ENCODE results near the gene GOLGB1. TPM values are rescaled to one million over a fixed set of nuclear protein-coding genes. Genes with fewer than 3 reads are reported as not detected.
A peak's percentile ranks its signal among the peaks of the same experiment; 100 is the strongest.
"Not testable (repeated sequence)": the region's sequence is repeated elsewhere in the genome, so short reads cannot be mapped to it uniquely, and the experiment has no call there.

The GOLGB1 gene
- polyA plus RNA-seq = 10 to 100 TPM; 11.3 to 11.7 TPM

GRCh38 chr3:121749276-121750086 lies at the start of gene GOLGB1:
TSS of gene GOLGB1 (minus strand) at chr3:121749741. CDS start at chr3:121730971, 18,770 bp downstream.
- peak within 1 kb of the TSS; percentile 89 to 92 for H3K4me3 ChIP-seq (ENCODE audit: low read depth in 1 of 2, low read length in 2 of 2)
- 0% methylated on average over 46 to 51 of the region's 51 CpGs for WGBS, 2 donors
- no peaks in the 10 kb centered on the region for H3K27me3 ChIP-seq (ENCODE audit: control insufficient read depth in 1 of 2, insufficient read depth in 2 of 2, low read length in 2 of 2)
- H3K36me3 ChIP-seq (ENCODE audit: control insufficient read depth in 2 of 2, insufficient read depth in 2 of 2, low read length in 1 of 2) = no peaks in the 10 kb centered on the region
- no peaks in the 10 kb centered on the region for H3K4me1 ChIP-seq (ENCODE audit: control insufficient read depth in 2 of 2, insufficient read depth in 2 of 2, low read length in 1 of 2)
- H3K27ac ChIP-seq (ENCODE audit: low read depth in 2 of 2, low read length in 1 of 2) = peak within 1 kb of the TSS; percentile 96 to 98
- H3K9me3 ChIP-seq (ENCODE audit: control insufficient read depth in 2 of 2, insufficient read depth in 1 of 2, low read depth in 1 of 2, low read length in 1 of 2) = no peaks in the 10 kb centered on the region

- no peaks in the 10 kb centered on the region for H3K36me3 ChIP-seq (ENCODE audit: control insufficient read depth in 2 of 2, insufficient read depth in 2 of 2, low read length in 1 of 2)
- H3K4me1 ChIP-seq (ENCODE audit: control insufficient read depth in 2 of 2, insufficient read depth in 2 of 2, low read length in 1 of 2) = no peaks in the 10 kb centered on the region
- no peak overlapping the region for H3K27ac ChIP-seq (ENCODE audit: low read depth in 2 of 2, low read length in 1 of 2)
- H3K9me3 ChIP-seq (ENCODE audit: control insufficient read depth in 2 of 2, insufficient read depth in 1 of 2, low read depth in 1 of 2, low read length in 1 of 2) = no peaks in the 10 kb centered on the region
- 37 to 51% methylated on average over 1 of the region's 1 CpG for WGBS, 2 donors
- no peak overlapping the region for H3K4me3 ChIP-seq (ENCODE audit: low read depth in 1 of 2, low read length in 2 of 2)
- no peaks in the 10 kb centered on the region for H3K27me3 ChIP-seq (ENCODE audit: control insufficient read depth in 1 of 2, insufficient read depth in 2 of 2, low read length in 2 of 2)
Measured at GRCh38 chr3:121796970-121797369, 47.4 kb upstream of the GOLGB1 start.

- Histone ChIP-seq H3K4me3 (ENCODE audit: low read depth in 1 of 2, low read length in 2 of 2) (no peak overlapping the region), H3K27ac (ENCODE audit: low read depth in 2 of 2, low read length in 1 of 2) (no peak overlapping the region), H3K9me3 (ENCODE audit: control insufficient read depth in 2 of 2, insufficient read depth in 1 of 2, low read depth in 1 of 2, low read length in 1 of 2) (no peaks in the 10 kb centered on the region), H3K36me3 (ENCODE audit: control insufficient read depth in 2 of 2, insufficient read depth in 2 of 2, low read length in 1 of 2) (no peaks in the 10 kb centered on the region), H3K4me1 (ENCODE audit: control insufficient read depth in 2 of 2, insufficient read depth in 2 of 2, low read length in 1 of 2) (no peaks in the 10 kb centered on the region), H3K27me3 (ENCODE audit: control insufficient read depth in 1 of 2, insufficient read depth in 2 of 2, low read length in 2 of 2) (no peaks in the 10 kb centered on the region)
- WGBS, 2 donors = 87 to 91% methylated on average over 2 of the region's 2 CpGs
Measured at GRCh38 chr3:121794264-121794983, 44.9 kb upstream of the GOLGB1 start.

GRCh38 chr3:121793078-121793477 lies 43.5 kb upstream of the GOLGB1 start:
- 94 to 97% methylated on average over 3 of the region's 3 CpGs for WGBS, 2 donors
- H3K36me3 ChIP-seq (ENCODE audit: control insufficient read depth in 2 of 2, insufficient read depth in 2 of 2, low read length in 1 of 2) = peaks cover 0 to 2% of the 10 kb centered on the region in 2 donors
- H3K27me3 ChIP-seq (ENCODE audit: control insufficient read depth in 1 of 2, insufficient read depth in 2 of 2, low read length in 2 of 2) = no peaks in the 10 kb centered on the region
- no peak overlapping the region for H3K4me3 ChIP-seq (ENCODE audit: low read depth in 1 of 2, low read length in 2 of 2)
- H3K9me3 ChIP-seq (ENCODE audit: control insufficient read depth in 2 of 2, insufficient read depth in 1 of 2, low read depth in 1 of 2, low read length in 1 of 2) = no peaks in the 10 kb centered on the region
- H3K4me1 ChIP-seq (ENCODE audit: control insufficient read depth in 2 of 2, insufficient read depth in 2 of 2, low read length in 1 of 2) = no peaks in the 10 kb centered on the region
- H3K27ac ChIP-seq (ENCODE audit: low read depth in 2 of 2, low read length in 1 of 2) = no peak overlapping the region

GRCh38 chr3:121786485-121786884 lies 36.9 kb upstream of the GOLGB1 start:
- no peak overlapping the region for H3K4me3 ChIP-seq (ENCODE audit: low read depth in 1 of 2, low read length in 2 of 2)
- H3K27ac ChIP-seq (ENCODE audit: low read depth in 2 of 2, low read length in 1 of 2) = no peak overlapping the region
- H3K9me3 ChIP-seq (ENCODE audit: control insufficient read depth in 2 of 2, insufficient read depth in 1 of 2, low read depth in 1 of 2, low read length in 1 of 2) = no peaks in the 10 kb centered on the region
- no peaks in the 10 kb centered on the region for H3K4me1 ChIP-seq (ENCODE audit: control insufficient read depth in 2 of 2, insufficient read depth in 2 of 2, low read length in 1 of 2)
- H3K36me3 ChIP-seq (ENCODE audit: control insufficient read depth in 2 of 2, insufficient read depth in 2 of 2, low read length in 1 of 2) = peaks cover 2 to 6% of the 10 kb centered on the region in 2 donors
- 89 to 91% methylated on average over 2 of the region's 2 CpGs for WGBS, 2 donors
- no peaks in the 10 kb centered on the region for H3K27me3 ChIP-seq (ENCODE audit: control insufficient read depth in 1 of 2, insufficient read depth in 2 of 2, low read length in 2 of 2)

- 84 to 89% methylated on average over 8 of the region's 8 CpGs for WGBS, 2 donors
- not testable (repeated sequence) for H3K27me3 ChIP-seq (ENCODE audit: control insufficient read depth in 1 of 2, insufficient read depth in 2 of 2, low read length in 2 of 2); H3K9me3 ChIP-seq (ENCODE audit: control insufficient read depth in 2 of 2, insufficient read depth in 1 of 2, low read depth in 1 of 2, low read length in 1 of 2); H3K4me1 ChIP-seq (ENCODE audit: control insufficient read depth in 2 of 2, insufficient read depth in 2 of 2, low read length in 1 of 2); H3K27ac ChIP-seq (ENCODE audit: low read depth in 2 of 2, low read length in 1 of 2); H3K4me3 ChIP-seq (ENCODE audit: low read depth in 1 of 2, low read length in 2 of 2); H3K36me3 ChIP-seq (ENCODE audit: control insufficient read depth in 2 of 2, insufficient read depth in 2 of 2, low read length in 1 of 2)
Measured at GRCh38 chr3:121782784-121783183, 33.2 kb upstream of the GOLGB1 start.

- Histone ChIP-seq H3K27me3 (ENCODE audit: control insufficient read depth in 1 of 2, insufficient read depth in 2 of 2, low read length in 2 of 2) (no peaks in the 10 kb centered on the region), H3K4me1 (ENCODE audit: control insufficient read depth in 2 of 2, insufficient read depth in 2 of 2, low read length in 1 of 2) (no peaks in the 10 kb centered on the region), H3K27ac (ENCODE audit: low read depth in 2 of 2, low read length in 1 of 2) (no peak overlapping the region), H3K9me3 (ENCODE audit: control insufficient read depth in 2 of 2, insufficient read depth in 1 of 2, low read depth in 1 of 2, low read length in 1 of 2) (no peaks in the 10 kb centered on the region), H3K36me3 (ENCODE audit: control insufficient read depth in 2 of 2, insufficient read depth in 2 of 2, low read length in 1 of 2) (peaks cover 4 to 5% of the 10 kb centered on the region in 2 donors), H3K4me3 (ENCODE audit: low read depth in 1 of 2, low read length in 2 of 2) (no peak overlapping the region)
- WGBS, 2 donors = 95 to 96% methylated on average over 7 of the region's 7 CpGs
Measured at GRCh38 chr3:121781611-121782010, 32.1 kb upstream of the GOLGB1 start.

GRCh38 chr3:121775095-121775494 lies 25.6 kb upstream of the GOLGB1 start:
- H3K27ac ChIP-seq (ENCODE audit: low read depth in 2 of 2, low read length in 1 of 2); H3K4me1 ChIP-seq (ENCODE audit: control insufficient read depth in 2 of 2, insufficient read depth in 2 of 2, low read length in 1 of 2); H3K27me3 ChIP-seq (ENCODE audit: control insufficient read depth in 1 of 2, insufficient read depth in 2 of 2, low read length in 2 of 2); H3K9me3 ChIP-seq (ENCODE audit: control insufficient read depth in 2 of 2, insufficient read depth in 1 of 2, low read depth in 1 of 2, low read length in 1 of 2); H3K4me3 ChIP-seq (ENCODE audit: low read depth in 1 of 2, low read length in 2 of 2); H3K36me3 ChIP-seq (ENCODE audit: control insufficient read depth in 2 of 2, insufficient read depth in 2 of 2, low read length in 1 of 2): not testable (repeated sequence)
- WGBS, 2 donors = 97 to 99% methylated on average over 4 of the region's 4 CpGs

- WGBS, 2 donors = 97 to 100% methylated on average over 1 of the region's 1 CpG
- no peaks in the 10 kb centered on the region for H3K4me1 ChIP-seq (ENCODE audit: control insufficient read depth in 2 of 2, insufficient read depth in 2 of 2, low read length in 1 of 2)
Measured at GRCh38 chr3:121769246-121769645, 19.7 kb upstream of the GOLGB1 start.

More at GRCh38 chr3:121769246-121769645, 19.7 kb upstream of the GOLGB1 start:
- Histone ChIP-seq H3K27ac (ENCODE audit: low read depth in 2 of 2, low read length in 1 of 2) (no peak overlapping the region), H3K4me3 (ENCODE audit: low read depth in 1 of 2, low read length in 2 of 2) (no peak overlapping the region), H3K27me3 (ENCODE audit: control insufficient read depth in 1 of 2, insufficient read depth in 2 of 2, low read length in 2 of 2) (no peaks in the 10 kb centered on the region), H3K36me3 (ENCODE audit: control insufficient read depth in 2 of 2, insufficient read depth in 2 of 2, low read length in 1 of 2) (peaks cover 2 to 4% of the 10 kb centered on the region in 2 donors), H3K9me3 (ENCODE audit: control insufficient read depth in 2 of 2, insufficient read depth in 1 of 2, low read depth in 1 of 2, low read length in 1 of 2) (no peaks in the 10 kb centered on the region)

Data from esophagus (tissue), 2 donors.